ENCODE data around the gene UACA.
"Not testable (repeated sequence)": the region's sequence is repeated elsewhere in the genome, so short reads cannot be mapped to it uniquely, and the experiment has no call there.

UACA gene, protein sequence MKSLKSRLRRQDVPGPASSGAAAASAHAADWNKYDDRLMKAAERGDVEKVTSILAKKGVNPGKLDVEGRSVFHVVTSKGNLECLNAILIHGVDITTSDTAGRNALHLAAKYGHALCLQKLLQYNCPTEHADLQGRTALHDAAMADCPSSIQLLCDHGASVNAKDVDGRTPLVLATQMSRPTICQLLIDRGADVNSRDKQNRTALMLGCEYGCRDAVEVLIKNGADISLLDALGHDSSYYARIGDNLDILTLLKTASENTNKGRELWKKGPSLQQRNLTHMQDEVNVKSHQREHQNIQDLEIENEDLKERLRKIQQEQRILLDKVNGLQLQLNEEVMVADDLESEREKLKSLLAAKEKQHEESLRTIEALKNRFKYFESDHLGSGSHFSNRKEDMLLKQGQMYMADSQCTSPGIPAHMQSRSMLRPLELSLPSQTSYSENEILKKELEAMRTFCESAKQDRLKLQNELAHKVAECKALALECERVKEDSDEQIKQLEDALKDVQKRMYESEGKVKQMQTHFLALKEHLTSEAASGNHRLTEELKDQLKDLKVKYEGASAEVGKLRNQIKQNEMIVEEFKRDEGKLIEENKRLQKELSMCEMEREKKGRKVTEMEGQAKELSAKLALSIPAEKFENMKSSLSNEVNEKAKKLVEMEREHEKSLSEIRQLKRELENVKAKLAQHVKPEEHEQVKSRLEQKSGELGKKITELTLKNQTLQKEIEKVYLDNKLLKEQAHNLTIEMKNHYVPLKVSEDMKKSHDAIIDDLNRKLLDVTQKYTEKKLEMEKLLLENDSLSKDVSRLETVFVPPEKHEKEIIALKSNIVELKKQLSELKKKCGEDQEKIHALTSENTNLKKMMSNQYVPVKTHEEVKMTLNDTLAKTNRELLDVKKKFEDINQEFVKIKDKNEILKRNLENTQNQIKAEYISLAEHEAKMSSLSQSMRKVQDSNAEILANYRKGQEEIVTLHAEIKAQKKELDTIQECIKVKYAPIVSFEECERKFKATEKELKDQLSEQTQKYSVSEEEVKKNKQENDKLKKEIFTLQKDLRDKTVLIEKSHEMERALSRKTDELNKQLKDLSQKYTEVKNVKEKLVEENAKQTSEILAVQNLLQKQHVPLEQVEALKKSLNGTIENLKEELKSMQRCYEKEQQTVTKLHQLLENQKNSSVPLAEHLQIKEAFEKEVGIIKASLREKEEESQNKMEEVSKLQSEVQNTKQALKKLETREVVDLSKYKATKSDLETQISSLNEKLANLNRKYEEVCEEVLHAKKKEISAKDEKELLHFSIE (N-terminal part only)

DNA sequence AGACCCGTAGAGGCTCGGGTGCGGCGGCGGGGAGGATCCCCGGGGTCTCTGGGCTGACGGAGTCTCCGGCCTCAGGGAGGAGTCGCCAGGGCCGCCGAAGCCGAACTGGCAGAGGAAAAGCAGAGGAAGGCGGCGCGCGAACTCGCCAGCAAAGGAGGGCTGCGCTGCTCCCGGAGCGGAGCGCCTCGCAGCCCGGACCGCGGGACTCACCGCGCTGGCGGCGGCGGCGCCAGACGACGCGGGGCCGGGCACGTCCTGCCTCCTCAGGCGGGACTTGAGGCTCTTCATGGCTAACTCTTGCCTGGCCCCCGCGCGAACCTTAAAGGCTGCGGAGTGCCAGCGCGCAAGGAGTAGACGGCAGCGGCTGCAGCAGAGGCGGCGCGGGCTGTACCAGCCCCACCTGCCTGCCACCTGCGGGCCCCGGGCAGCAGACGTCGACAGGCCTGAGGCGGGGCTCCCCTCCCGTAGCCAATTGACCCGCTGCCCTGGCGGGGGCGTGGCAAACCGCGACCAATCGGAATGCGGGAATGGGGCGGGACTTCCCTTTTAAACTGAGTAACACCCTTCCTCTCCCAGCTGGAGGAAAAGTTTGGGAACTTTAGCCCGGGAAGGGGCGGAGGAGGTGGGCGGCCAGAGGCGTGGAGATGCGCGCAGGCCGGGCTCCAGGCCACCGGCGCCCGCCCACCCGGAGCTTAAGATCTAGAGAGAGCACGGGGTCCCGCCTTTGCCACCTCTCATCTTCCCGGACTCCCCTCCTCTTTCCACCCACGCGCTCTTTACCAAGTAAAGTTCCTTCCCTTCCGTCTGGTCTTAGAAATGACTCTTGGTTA, at the start of gene UACA:
Gene UACA (minus strand): TSS at position 439 of the 830 bp plus-strand sequence. CDS start 151 bp downstream, at position 288.
- peak; percentile 64 to 78 for DNase-seq

DNA sequence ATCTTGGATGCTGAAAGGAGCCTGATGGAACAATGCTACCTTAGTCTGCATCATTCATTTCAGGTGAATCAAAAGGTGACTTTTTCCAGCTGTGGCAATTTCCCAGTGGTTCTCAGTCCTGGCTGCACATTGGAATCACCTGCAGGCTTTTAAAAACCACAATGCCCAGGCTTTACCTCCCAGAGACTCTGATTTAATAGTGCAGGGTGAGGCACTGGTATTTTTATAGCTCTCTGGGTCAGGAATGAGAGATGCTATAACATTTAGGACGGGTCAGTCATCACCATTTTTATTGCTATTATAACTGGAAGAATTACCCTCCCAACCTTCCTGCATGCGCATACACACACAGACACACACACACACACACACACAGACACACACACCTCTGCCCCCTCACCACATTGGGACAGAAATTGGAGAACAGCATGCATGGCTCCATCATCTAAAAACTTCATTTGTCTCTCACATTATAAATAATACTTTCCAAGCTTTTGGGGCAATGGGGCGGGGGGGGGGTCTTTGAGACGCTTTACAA, 49.5 kb upstream of the UACA start:
- DNase-seq: no peak

DNA sequence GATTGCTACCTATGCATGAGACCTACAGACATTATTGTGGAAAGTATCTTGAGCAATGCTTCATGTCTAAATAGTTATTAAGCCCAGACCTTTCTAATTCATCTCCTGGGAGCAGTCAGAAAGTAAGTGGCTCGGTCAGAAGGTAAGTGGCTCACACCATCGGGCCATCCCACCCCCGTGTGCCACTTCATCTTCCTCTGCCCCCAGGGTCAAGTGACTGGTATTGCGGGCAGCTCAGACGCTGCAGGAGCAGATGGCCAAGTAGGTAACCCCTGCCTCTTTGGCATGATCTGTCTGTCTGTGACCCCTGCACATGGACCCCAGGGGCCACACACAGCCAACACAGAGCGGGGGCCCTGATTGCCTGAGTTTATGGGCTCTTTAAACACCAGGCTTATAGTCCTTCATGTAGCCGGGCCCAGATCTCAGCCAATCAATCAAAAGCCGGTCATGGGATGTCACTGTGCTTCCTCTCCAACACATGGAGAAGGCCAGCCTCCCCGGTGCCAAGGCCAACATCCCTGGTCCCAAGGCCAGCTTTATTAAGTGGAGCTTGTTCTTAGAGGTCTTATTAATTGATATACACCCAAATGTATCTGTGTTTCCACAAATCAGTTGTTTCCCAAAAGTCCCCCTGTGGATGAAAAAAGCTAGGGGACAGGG, 47.7 kb upstream of the UACA start:
- no peak for DNase-seq

DNA sequence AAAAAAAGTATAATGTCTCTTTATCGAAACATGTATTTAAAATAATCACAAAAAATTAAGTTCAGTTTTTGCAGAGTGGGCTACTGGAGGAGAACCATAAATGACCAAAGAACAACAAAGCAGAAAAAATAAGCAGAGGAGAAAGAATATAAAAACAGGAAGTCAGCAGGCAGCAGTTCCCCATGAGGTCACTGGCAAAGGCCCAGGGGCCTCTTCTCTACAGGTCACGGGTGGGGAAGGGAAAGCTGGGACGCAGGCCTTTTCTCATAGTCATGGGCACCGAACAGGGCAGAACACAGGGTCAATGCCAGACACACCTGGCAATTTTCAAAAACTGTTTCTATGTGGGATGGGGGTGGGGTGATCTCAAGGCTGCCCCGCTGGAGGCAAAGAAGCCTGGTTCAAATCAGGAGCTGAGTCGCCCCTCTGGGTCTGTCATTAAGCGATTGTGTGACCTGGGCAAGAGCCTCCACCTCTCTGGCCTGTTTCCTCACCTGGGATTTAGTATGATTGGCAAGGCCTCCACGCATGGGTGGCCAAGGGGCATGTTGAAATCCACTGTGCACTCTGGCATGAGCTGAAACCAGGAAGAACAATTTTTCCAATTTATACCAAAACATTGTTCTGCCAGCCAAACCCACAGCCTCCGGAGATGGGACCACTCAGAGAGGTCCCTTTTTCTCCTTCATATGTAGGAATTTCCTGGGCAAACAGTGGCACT, 43.8 kb upstream of the UACA start:
- peak in 1 of 2 donors; percentile 32 for DNase-seq

DNA sequence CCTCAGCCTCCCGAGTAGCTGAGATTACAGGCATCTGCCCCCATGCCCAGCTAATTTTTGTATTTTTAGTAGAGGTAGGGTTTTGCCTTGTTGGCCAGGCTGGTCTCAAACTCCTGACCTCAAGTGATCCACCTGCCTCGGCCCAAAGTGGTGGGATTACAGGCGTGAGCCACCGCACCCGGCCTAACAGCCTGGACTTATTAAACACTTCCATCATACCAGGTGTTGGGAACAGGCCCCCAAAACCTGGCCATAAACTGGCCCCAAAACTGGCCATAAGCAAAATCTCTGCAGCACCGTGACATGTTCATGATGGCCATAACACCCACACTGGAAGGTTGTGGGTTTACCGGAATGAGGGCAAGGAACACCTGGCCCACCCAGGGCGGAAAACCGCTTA, 41.0 kb upstream of the UACA start:
- not testable (repeated sequence) for DNase-seq

DNA sequence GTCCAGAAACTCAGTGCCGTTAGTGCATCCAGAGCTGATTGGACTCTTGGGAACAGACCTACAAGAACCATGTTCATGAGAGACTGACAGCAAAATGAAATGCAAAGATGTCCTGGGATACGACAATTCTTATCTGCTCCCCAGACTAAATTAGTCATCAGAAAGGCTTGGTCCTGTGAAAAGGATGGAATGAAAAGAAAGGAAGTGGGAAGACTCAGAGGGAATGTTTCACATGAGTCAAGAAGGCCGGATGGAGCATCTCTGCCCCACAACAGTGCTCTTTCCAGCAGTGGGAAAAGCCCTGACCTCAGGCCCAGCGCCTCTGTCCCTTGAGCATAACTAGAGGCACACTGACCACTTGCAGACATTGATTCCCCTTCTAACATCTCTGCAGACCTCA, 39.3 kb upstream of the UACA start:
- no peak for DNase-seq

DNA sequence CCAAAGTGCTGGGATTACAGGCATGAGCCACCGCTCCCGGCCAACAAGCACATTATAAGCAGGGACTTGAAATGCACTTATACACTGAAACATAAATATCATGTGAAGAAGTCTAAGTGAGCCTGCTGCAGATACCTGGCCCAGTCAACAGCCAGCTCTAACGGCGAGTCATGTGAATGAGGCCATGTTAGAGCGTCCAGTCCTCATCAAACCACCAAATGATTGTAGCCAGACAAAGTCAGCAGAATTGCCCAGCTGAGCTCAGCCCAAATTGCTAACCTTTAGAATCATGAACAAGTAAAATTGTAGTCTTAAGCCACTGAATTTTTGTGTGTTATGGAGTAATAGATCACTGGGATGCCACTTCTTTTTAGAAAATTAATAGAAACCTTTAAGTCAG, 37.8 kb upstream of the UACA start:
- no peak for DNase-seq

DNA sequence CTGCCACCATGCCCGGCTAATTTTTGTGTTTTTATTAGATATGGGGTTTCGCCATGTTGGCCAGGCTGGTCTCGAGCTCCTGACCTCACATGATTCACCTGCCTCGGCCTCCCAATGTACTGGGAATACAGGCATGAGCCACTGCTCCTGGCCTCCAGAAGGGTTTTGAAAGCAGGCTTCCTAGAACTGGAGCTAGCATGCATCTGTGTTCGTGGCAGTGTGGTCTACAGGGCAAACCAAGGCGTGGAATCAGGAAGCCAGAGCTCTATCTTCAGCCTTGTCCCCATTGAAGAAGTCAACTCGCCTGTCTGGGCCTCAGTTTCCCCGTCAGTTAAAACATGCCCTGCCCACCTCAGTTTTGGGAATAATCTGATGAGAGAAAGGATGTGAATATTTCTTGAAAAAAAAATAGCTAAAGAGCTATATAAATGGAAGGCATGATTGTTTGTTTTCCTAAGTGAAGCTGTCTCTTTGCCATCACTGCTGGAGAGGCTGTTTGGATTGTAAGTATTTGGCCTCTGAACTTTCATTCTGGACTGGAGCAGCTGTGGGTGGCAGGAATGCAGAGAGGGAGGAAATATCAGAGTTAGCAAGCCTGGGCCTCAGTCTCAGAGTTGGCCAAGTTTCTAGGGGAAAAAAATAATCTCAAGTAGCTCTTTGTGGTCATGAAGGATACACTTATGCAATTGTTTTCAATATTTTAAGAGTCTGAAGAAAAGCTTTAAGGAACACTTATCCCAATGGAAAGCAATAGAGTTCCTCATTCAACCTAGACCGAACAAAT, 36.5 kb upstream of the UACA start:
- no peak for DNase-seq

DNA sequence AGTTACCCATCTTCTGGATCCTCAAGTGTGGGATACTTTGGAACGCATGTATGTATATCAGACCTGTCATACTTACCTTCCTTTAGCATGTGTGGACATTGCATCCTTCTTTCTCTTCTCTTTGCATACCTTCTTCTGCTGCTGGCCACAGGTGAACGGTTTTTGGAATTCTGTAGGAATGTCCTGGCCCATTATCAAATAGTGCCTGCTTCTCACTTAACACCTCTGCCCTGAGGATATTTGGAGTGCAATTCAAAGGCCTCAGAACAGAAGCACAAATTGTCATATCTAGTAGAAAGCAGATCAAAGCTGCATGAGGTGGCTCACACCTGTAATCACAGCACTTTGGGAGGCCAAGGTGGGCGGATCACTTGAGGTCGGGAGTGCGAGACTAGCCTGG, 34.1 kb upstream of the UACA start:
- no peak for DNase-seq

DNA sequence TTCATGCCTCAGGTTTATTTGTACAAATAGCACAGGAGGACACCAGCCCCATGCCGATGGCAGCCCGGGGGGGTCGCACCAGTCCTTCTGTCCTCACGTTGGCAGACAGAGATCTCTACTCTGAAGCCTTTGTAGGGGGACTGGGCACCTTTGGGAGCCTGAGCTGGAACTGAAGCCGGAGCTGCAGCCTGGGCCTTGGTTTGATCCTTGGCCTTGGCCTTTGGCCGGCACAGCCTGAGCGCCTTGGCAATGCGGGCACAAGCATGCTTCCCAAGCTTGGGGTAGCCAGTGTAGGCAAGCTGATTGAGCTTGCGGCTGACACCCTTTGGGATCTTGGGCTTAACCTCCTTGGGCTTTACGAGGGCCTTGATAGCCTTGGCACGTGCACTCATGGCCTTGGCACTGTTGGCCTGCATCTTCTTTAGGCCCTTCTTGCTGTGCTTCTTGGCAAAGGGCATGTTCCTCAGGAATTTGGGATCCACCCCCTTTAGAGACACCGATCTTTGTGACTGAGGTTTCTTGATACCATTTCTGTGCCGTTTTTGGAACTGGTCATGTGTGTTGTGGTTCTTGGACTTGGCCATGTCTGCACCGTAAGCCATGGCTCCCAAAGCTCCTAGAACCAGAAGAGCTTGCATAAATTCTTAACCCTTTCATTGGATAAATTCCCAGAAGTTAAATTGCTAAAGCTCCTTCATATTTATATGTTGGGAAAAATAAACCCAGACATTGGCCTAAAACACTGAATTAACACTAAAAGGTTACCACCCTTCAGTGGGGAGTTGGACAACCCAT, 33.4 kb upstream of the UACA start:
- DNase-seq: no peak

DNA sequence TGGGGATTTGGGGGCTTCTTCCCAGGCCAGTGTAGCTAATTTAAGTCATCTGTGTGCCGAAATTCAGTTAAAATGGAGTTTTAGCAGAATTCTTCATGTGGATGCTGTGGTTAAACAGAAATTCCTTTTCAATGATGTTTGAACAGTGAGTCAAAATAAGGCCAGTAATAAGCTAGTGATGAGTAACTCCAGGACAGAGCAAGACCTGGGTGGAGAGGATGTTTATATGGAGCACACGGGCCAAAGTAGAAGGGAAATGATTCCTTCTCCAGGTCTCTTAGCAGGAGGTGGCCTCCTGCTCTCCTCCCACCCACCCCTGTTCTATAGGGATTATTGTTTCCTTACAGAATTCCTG, 31.9 kb upstream of the UACA start:
- no peak for DNase-seq

DNA sequence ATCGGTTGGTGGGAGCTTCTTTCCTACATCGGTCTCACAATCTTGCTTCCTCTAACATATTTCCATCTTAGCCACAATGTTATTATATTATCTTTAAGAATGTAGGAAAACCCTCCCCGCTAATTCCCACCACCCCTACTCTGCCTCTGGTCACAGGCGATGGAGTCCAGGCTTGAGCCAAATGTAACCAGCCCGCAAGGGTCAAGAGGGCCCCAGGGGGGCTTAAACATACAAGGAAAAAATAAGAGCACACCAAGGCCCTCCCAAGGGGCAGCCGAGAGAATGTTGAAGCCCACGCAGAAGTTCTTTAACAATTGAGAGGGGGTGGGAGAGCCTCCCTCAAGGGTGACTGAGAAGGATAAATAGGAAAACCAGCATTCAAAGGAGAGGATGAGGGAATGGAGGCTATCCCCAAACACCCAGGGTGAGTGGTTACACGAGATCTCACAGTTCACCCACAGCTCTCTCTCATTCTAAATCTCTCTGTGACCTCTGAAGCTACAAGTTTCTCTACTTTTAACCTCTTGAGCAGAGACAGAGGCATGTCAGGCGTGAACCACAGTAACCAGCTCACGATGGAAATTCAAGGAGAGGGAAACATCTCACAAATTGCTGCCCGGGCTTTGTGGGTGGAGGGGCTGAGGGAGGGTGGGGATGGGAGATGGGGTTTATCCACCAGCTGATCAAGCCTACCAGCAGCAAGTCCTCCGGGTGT, 31.4 kb upstream of the UACA start:
- DNase-seq: no peak

DNA sequence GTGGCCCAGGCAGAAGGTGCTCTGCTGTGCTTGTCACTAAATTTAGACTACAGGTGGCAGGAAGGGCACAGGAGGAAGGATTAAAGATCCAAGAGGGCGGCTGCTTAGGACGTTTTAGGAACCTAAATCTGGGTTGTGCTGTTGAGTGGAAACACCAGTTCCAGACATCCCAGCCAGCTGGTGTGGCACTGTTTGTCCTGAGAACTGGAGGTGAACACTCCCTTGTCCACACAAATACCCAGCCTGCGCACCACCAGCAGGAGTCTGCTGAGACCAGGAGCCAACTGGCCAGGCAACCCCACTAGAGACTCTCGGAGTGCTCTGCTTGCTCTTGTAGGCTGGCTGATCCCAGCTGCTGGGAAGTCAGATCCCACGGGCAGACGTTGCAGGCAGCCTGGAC, 30.3 kb upstream of the UACA start:
- DNase-seq: no peak

DNA sequence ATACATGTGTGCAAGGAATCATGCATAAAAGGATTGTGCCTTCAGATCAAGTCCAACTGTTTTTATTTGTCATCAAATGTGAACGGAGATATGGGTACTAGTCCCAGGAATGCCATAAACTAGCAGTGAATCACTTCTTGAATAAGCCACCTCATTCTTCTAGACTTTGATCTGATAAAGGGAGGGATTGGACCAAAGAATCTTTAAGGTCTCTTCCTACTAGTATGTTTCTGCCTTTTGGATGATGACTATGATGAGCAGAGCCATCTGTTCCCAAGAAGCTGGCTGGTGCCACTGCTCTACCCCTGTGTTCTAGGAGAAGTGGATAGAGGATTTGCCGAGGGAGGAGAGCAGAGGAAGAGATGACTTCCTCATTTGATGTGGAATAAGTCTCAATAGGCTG, 28.8 kb upstream of the UACA start:
- DNase-seq: no peak

DNA sequence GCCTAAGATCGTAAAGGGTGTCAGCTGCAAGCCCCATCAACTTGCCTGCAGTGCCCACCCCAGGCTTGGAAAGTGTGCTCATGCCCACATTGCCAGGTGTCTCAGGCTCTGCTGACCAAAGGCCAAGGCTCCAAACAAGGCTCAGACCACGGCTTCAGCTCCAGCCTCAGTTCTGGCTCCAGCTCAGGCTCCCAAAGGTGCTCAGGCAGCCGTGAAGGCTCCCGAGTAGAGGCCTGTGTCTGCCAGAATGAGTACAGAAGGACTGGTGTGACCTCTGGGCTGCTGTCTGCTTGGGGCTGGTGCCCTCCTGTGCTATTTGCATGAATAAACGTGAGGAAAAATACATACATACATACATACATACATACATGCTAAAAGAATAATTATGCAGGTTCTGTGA, 27.9 kb upstream of the UACA start:
- no peak for DNase-seq

DNA sequence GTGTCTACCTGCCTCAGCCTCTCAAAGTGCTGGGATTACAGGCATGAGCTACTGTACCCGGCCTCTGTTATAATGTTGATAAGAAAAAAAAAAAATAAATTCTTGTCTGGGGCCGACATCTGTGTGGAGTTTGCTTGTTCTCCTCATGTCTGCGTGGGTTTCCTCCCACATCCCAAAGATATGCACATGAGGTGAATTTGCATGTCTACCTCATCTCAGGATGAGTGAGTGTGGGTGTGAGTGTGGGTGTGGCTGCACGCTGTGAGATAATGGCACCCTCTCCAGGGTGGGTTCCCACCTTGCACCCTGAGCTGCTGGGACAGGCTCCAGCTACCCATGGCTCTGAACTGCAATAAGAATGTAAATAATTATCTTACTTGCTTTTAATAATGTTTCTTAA, 25.9 kb upstream of the UACA start:
- DNase-seq: no peak

DNA sequence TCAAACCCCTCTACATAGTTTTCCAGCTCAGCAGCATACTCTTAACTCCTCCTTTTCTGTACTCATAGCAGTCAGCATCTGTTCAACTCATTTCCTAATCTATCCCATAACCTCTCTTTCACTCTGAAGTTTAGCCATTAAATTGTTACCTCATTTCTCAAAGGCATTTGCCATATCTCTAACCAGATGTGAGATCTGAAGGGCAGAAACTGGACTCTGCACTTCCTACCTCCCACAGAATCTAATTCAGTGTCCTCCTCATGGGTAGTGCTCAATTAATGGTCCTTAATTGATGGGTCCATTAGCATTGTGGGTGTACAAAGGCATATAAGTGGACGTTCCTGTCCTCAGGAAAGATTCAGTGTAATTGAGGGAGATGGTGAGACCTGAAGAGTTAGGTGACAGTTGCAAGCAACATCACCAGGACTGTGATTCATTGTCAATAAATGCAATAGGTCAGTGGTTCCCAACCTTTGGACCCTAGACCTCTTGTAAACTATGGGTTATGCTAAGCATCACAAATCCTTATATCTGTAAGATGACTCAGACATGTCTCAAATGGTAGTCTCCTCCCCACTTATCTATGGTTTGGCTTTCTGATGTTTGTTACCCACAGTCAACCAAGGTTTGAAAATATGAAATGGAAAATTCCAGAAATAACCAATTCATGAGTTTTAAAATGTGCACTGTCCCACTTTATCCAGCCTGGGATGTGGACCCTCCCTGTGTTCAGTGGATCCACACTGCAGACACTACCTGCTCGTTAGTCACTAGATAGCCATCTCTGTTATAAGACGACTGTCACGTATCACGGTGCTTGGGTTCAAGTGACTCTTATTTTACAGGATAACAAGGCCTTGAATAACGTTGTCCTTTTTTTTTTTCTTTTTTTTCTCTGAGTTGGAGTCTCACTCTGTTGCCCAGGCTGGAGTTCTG, 25.0 kb upstream of the UACA start:
- no peak for DNase-seq

Data from CD4-positive, alpha-beta T cell treated with Interleukin-4 for 1 hour (primary cell).